Thyroid gland (tissue), 4 donors: ENCODE data around the gene FHIT.

Source experiments
- POLR2A ChIP-seq, 2 donors: fragments of 450-650 bp; IDR thresholded peaks; one replicate each; pipeline ENCODE4 v1.6.1; 2017; ENCODE audit warnings: antibody characterized with exemption in 2 of 2, mild to moderate bottlenecking in 2 of 2, moderate library complexity in 1 of 2
- TF ChIP-seq, protein P1 (sequence below), 6 experiments: fragments of 200-600 bp in 3 of 6; fragments of 450-650 bp in 3 of 6; sonication (generic) in 3 of 6; IDR thresholded peaks; one replicate each; pipeline ENCODE4 v1.5.1; 2016 to 2019; ENCODE audit warnings: antibody characterized with exemption in 6 of 6, mild to moderate bottlenecking in 2 of 6, inconsistent platforms in 1 of 6, moderate library complexity in 1 of 6

DNA sequence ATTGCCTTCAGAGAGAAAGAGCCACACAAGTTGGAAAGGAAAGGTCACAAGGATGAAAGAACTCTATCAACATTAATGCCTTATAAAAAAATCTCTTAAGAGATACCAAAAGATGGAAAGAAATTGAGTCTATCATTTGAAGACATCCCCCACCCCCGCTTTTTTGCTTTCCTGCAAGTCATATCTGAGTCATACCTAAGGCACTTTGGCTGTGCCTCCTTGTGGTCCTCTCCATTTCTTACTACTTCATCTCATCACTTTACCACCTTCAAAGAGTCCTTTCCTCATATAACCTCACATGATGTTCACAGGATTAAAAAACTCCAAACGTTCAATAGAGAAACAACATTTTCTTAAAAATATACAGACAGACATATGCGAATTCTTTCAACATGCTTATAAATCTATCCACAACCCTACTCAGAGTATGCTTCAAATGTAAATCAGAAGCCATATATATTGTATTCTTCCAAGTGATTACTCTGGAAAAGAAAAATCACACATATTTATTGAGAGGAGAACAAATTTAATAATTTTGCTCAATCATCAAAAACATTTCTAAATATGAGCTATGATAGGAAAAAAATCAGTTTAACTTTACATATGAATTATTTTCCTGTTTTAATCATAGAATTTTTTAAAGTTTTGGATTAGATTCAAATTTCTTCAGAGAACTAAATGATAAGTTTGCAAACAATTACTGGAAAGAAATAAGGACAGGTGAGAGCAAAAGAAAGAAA lies 1197.6 kb downstream of the FHIT start:
- TF ChIP-seq, protein P1, sequence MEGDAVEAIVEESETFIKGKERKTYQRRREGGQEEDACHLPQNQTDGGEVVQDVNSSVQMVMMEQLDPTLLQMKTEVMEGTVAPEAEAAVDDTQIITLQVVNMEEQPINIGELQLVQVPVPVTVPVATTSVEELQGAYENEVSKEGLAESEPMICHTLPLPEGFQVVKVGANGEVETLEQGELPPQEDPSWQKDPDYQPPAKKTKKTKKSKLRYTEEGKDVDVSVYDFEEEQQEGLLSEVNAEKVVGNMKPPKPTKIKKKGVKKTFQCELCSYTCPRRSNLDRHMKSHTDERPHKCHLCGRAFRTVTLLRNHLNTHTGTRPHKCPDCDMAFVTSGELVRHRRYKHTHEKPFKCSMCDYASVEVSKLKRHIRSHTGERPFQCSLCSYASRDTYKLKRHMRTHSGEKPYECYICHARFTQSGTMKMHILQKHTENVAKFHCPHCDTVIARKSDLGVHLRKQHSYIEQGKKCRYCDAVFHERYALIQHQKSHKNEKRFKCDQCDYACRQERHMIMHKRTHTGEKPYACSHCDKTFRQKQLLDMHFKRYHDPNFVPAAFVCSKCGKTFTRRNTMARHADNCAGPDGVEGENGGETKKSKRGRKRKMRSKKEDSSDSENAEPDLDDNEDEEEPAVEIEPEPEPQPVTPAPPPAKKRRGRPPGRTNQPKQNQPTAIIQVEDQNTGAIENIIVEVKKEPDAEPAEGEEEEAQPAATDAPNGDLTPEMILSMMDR (IDR thresholded peaks at IDR 0.05), result no peak
- no peak for TF ChIP-seq POLR2A (IDR thresholded peaks at IDR 0.05)
